GM20000 (cell line): Measurements from ENCODE around the gene PEAR1.

Source experiments
- DNase-seq: peaks from one replicate; pipeline ENCODE4 v3.0.0; 2012; ENCODE audit warnings: low spot score
- CTCF ChIP-seq: IDR thresholded peaks from 2 replicates; pipeline ENCODE4 v1.5.1; 2012; ENCODE audit warnings: mild to moderate bottlenecking, control low read depth; ENCODE audit errors: extremely low read depth, missing control alignments

The PEAR1 gene

GRCh38 chr1:156853761-156854160 lies 39.8 kb upstream of the PEAR1 start:
- no peak for DNase-seq
- no peak for TF ChIP-seq CTCF

GRCh38 chr1:156854634-156855033 lies 38.9 kb upstream of the PEAR1 start:
- no peak for DNase-seq
- no peak for TF ChIP-seq CTCF

GRCh38 chr1:156856282-156856785 lies 37.2 kb upstream of the PEAR1 start:
- no peak for DNase-seq
- no peak for TF ChIP-seq CTCF

GRCh38 chr1:156857532-156857931 lies 36.0 kb upstream of the PEAR1 start:
- no peak for DNase-seq
- no peak for TF ChIP-seq CTCF

GRCh38 chr1:156858555-156858956 lies 35.0 kb upstream of the PEAR1 start:
- TF ChIP-seq CTCF, result no peak
- no peak for DNase-seq

- peak; percentile 53 for DNase-seq
Measured at GRCh38 chr1:156858959-156859522, 34.5 kb upstream of the PEAR1 start, which contains the start of gene INSRR. Gene INSRR (minus strand): TSS chr1:156859117. CDS start chr1:156858621, 496 bp downstream.

More at GRCh38 chr1:156858959-156859522, 34.5 kb upstream of the PEAR1 start, which contains the start of gene INSRR:
- TF ChIP-seq CTCF, result no peak
